Myocyte (in vitro differentiated cells): ENCODE results near the gene SRSF1. TPM values are rescaled to one million over a fixed set of nuclear protein-coding genes. Genes with fewer than 3 reads are reported as not detected.
"Not testable (repeated sequence)": the region's sequence is repeated elsewhere in the genome, so short reads cannot be mapped to it uniquely, and the experiment has no call there.

ENCODE experiments used
- DNase-seq: peaks from one replicate; pipeline ENCODE4 v3.0.0-alpha.2; 2012; ENCODE audit warnings: low read depth
- total RNA-seq: library from RNA; depleted of rRNA; stranded (reverse); fragments of >200 nt; gene quantifications from 2 replicates; pipeline ENCODE4 v1.2.3, GENCODE V29; 2014

The SRSF1 gene
- total RNA-seq, 1 donor from 2014 or later: 180 TPM

- DNase-seq: no peak
Measured at GRCh38 chr17:57991537-57991936, 15.5 kb downstream of the SRSF1 start.

DNA sequence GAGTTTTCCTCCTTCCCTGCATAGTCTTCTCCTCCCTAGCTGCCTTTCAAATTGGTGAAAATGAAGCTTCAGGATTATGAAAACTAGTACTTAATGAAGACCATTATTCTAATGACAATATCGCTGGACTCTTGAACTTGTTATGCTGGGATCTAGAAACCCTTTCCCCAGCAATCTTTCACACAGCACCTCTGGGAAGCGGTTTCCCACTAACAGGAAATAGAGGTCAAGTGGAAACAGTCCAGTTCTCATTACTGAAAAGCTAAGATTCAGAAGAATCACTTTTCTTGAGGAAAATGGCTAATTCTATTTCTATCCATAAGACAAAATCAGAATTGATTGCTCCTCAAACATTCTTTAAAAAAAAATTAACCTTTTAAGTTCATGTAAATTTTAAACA lies 17.0 kb downstream of the SRSF1 start:
- no peak for DNase-seq

DNA sequence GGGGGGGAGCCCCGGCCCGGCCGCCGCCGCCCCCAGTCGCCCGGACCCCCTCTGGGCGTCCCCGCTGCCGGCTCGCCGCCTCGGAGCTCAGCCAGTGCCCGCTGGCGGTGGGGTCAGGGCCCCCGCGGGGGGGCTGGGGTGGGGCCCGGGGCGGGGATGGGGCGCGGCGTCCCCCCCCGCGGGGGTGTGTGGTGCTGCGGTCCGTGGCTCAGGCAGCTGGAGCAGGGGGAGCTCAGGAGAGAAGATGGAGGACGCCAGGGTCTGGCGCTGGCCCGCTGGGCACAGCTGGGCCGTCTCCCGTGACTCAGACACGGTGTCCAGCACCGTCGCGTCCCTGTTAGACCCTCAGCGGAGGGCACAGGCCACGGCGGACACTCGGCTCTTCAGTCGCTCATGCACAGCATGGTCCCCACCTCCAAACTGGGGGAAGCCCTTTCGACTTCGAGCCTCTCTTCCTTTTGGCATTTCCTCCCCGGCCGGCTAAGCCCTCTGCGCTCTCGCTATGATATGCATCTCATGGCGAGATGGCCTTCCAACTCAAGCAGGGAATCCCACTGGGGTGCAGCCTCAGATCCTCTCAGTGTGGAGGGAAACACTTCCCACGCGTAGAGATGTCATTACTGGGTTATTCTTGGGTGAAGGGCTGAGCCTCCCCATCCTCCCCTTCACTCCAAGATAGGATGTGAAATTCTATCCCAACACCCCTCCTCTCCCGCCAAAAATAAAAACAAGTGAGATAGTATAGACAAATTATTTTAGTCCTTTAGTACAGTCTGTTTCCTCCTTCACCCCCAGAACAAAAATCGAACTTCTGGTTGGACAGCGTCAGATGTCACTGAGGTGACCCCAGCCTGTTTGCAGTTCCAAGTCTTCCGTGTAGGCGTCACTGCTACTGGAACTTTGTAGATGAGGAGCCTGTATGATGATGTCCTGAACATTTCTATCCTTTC lies 18.5 kb downstream of the SRSF1 start:
- peak; percentile 87 for DNase-seq

GRCh38 chr17:57987581-57988300 lies 19.3 kb downstream of the SRSF1 start, which contains the start of gene VEZF1:
Gene VEZF1 (minus strand): TSS chr17:57988254. CDS start chr17:57988111, 143 bp downstream.
- DNase-seq: peak; percentile 79

GRCh38 chr17:57986841-57987580 lies 20.0 kb downstream of the SRSF1 start:
- DNase-seq: peak; percentile 62

DNA sequence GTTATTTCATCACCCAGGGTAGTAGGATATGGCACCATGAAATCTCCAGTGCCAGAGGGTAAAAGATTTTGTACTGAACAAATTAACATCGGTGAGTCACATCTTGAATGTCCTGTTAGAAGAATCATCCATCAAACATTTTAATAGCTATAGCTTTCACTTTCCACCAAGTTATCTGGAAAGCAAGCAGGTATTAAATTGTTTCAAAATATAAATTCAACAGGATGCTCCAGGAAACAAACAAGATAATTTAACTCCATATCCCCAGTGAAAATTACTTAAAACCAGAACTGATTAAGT lies 21.4 kb downstream of the SRSF1 start:
- peak; percentile 42 for DNase-seq

GRCh38 chr17:57984936-57985674 lies 21.9 kb downstream of the SRSF1 start:
- no peak for DNase-seq

- DNase-seq: peak; percentile 42
Measured at GRCh38 chr17:57984261-57984890, 22.7 kb downstream of the SRSF1 start.

GRCh38 chr17:57983446-57983845 lies 23.6 kb downstream of the SRSF1 start:
- no peak for DNase-seq

DNA sequence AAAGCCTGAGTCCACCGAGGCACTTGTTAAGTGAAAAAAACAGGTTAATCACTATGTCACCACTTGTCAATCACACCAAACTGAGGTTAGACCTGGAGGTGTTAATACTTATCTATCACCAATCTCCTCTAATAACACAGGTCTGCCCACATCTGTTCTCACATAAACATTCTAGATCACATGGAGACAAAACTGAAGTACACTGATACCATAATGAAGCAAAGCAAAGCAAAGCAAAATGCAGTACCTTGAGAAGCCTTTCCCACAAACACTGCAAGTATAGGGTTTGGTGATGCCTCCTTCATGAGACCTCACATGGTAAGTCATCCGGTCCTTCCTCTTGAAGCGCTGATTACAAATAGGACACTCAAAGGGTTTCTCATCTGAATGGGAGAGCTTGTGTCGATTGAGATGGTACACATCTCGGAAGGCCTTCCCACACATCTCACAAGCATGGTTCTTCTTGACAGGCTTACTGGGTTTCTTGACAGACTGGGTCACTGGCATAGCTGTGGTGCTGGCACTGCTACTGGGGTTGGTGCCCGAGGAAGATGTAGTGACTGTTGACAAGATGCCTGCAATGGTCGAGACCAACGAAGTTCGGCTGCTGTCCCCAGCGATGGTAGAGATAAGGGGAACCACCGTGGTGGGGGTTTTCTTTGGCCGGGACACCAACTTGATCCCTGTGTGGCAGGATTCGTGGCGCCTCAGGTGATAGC lies 24.4 kb downstream of the SRSF1 start:
- no peak for DNase-seq

DNA sequence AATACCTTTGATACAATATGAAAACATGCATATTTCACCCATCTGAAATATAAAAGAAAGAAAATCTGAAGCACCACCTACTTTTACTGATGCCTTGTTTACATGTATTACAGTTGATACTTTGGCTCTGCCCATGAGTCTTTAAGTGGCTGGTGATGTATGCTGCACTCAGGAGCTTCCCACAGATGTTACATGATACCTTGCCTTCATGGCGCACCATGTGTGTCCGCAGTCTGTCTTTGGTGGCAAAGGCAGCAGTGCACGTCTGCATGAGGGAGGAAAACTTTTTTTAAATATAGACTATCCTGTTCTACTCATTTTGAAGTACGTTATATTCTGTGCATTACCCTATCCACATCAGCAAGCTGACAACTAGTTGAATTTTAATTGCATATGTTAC lies 26.5 kb downstream of the SRSF1 start:
- no peak for DNase-seq

DNA sequence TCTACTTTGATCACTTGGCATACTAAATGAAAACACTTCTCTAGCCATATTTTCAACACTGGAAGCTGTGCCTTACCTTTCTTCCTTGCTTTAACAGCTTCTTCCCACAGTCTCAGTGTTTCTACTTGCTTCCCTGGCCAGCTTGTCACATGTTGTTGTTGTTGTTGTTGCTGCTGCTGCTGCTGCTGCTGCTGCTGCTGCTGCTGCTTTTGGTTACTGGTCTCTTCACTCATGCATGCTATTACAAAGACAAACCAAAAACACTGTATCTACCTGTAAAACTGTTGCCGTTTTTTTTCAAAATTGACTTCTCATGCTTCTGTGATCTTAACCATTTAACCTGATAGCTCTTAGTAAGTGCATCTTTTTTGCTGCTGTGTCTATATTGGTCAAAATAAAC lies 28.0 kb downstream of the SRSF1 start:
- no peak for DNase-seq

DNA sequence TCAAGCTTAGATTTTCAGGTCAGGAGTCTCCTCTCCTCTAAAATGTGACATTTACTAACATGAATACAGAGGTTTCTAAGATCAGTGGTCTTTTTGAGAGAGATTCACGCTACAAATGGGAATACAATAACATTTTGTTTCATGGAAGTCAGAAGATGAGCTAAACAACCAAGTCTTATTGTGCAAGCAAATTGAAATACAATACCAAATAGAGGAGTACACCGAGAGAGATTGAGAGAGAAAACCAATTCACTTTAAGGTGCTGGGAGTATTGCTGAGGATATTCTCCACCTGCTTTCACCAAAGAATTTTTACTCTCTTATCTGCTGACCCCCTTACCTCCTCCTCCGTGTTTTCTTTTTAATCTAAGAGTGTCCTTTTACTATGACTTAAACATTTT lies 30.5 kb downstream of the SRSF1 start:
- DNase-seq: no peak

- no peak for DNase-seq
Measured at GRCh38 chr17:57975044-57975443, 32.0 kb downstream of the SRSF1 start.

DNA sequence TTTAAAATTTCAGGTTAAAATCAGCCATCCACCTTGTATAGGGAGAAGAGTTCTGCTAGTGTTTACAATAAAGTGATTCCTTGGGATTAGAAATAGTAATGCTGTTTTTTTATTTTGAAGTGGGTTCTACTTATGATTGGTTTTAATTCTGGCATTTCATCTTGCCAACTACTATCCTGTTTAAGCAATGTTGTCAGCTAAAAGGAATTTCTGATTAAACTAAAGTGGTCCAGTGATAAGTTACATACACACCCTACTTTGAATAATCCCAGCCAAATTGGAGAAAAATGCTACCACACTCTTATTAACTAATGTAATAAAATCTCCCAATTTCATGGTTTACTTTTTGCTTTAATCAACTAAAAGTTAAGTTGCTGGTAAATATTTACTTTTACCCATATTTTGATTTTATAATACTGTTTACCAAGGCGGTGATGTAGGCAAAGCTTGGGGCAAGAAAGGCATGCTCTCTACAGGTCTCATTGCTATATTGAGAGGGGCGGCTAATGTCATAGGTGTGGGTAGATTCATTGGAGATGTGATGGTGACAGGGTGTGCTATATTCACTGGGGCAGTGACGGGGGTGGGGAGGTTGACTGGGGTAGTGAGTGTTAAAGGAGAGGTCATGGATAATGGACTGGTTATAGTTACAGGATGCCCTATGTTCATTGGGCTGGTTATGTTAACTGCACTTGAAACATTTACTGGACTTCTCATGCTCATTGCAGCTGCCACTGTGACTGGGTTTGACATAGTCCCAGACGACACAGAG lies 32.8 kb downstream of the SRSF1 start:
- DNase-seq: not testable (repeated sequence)

- DNase-seq: no peak
Measured at GRCh38 chr17:57972151-57972550, 34.9 kb downstream of the SRSF1 start.

GRCh38 chr17:57971572-57971971 lies 35.5 kb downstream of the SRSF1 start:
- no peak for DNase-seq

DNA sequence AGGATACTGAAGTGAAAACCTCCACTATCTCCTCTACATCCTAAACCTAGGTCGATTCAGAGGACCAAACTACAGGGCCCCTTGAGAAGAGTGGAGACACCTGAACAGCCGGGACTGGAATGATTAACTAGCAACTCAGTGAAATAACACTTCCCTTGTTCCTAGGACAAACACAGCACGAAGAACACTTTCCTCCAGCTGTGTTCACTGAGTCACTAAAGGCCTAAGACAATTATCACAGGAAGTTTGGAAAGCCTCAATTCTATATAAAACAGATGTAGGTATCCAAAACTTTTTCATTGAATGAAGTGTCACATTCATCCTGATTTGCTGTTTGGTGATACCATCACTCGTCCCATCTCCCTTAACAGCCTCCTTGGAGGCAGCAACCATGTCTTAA lies 36.3 kb downstream of the SRSF1 start:
- no peak for DNase-seq

DNA sequence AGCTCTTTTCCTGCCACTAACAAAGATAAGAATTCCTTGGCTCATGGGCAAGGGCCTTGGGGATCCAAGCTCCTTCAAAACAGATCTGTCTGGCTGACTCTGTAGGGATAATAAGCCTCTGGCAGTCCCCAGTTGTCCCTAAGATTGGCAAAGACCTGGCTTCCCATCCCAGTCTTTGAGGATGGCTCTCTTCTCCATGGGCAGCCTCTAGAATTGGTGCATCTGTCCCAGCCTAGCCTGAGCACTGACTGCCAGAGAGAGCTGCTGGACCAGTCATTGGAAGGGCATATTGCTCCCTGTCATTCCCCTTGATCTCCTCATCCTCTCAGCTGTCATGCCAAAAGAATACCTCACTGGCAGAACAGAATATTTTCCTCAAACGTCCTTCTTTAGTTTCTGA lies 38.6 kb downstream of the SRSF1 start:
- no peak for DNase-seq
